ENCODE data around the gene ING1. TPM values are rescaled to one million over a fixed set of nuclear protein-coding genes. Genes with fewer than 3 reads are reported as not detected.
A peak's percentile ranks its signal among the peaks of the same experiment; 100 is the strongest.
"Not testable (repeated sequence)": the region's sequence is repeated elsewhere in the genome, so short reads cannot be mapped to it uniquely, and the experiment has no call there.

ING1 gene
- total RNA-seq, 2 experiments from 2014 or later: 14.6 to 15.0 TPM

- Mint-ChIP-seq H3K36me3 (ENCODE audit: low read depth) (peaks cover 4% of the 10 kb centered on the region), H3K4me1 (ENCODE audit: low read depth) (peaks cover 16% of the 10 kb centered on the region), H3K4me3 (peak overlapping the region; percentile 98), H3K27me3 (ENCODE audit: low read depth) (no peaks in the 10 kb centered on the region), H3K27ac (peak overlapping the region; percentile 98), H3K9me3 (no peaks in the 10 kb centered on the region)
- intact Hi-C loops (cut with micrococcal nuclease): loop anchor here (2.0 to 5.0 kb wide), 4 partner anchors 53 to 573 kb away; no protein-coding TSS in a partner anchor
- CTCF ChIA-PET: interaction anchor here (1.2 kb wide), 1 partner anchor 67 kb away, joined by 3 read pairs; no protein-coding TSS in a partner anchor
- peak; percentile 82 for DNase-seq
These were observed 1.2 kb upstream of the ING1 start for GRCh38 chr13:110712081-110712848.

GRCh38 chr13:110712849-110713641 is 455 bp upstream of the ING1 start:
- peak overlapping the region; percentile 98 for H3K4me3 Mint-ChIP-seq
- peaks cover 4% of the 10 kb centered on the region for H3K36me3 Mint-ChIP-seq (ENCODE audit: low read depth)
- DNase-seq: peak; percentile 99
- H3K27ac Mint-ChIP-seq: peak overlapping the region; percentile 98
- CTCF ChIA-PET: interaction anchor here (1.2 kb wide), 1 partner anchor 68 kb away, joined by 3 read pairs; no protein-coding TSS in a partner anchor
- intact Hi-C loops (cut with micrococcal nuclease): loop anchor here (2.0 to 5.0 kb wide), 4 partner anchors 54 to 574 kb away; no protein-coding TSS in a partner anchor
- H3K9me3 Mint-ChIP-seq: no peaks in the 10 kb centered on the region
- peaks cover 24% of the 10 kb centered on the region for H3K4me1 Mint-ChIP-seq (ENCODE audit: low read depth)
- no peaks in the 10 kb centered on the region for H3K27me3 Mint-ChIP-seq (ENCODE audit: low read depth)

- H3K36me3 Mint-ChIP-seq (ENCODE audit: low read depth): peaks cover 6% of the 10 kb centered on the region
- H3K27ac Mint-ChIP-seq: peak overlapping the region; percentile 96
- peak overlapping the region; percentile 93 for H3K4me3 Mint-ChIP-seq
- H3K9me3 Mint-ChIP-seq: no peaks in the 10 kb centered on the region
- H3K4me1 Mint-ChIP-seq (ENCODE audit: low read depth): peaks cover 26% of the 10 kb centered on the region
- H3K27me3 Mint-ChIP-seq (ENCODE audit: low read depth): no peaks in the 10 kb centered on the region
- CTCF ChIA-PET: no interaction called here
- peak; percentile 82 for DNase-seq
- intact Hi-C loops (cut with micrococcal nuclease): loop anchor here (2.0 to 5.0 kb wide), 9 partner anchors 55 to 1875 kb away; partner anchors contain the start of genes IRS2 and TUBGCP3
These were observed 689 bp downstream of the ING1 start for GRCh38 chr13:110713981-110714796.

- peaks cover 13% of the 10 kb centered on the region for H3K36me3 Mint-ChIP-seq (ENCODE audit: low read depth)
- intact Hi-C loops (cut with micrococcal nuclease): loop anchor here (1.0 to 5.0 kb wide), 11 partner anchors 9 to 1874 kb away; partner anchors contain the start of genes ANKRD10, CARS2, IRS2 and NAXD
- peak overlapping the region; percentile 93 for H3K4me3 Mint-ChIP-seq
- H3K27ac Mint-ChIP-seq: peak overlapping the region; percentile 96
- peak; percentile 54 for DNase-seq
- peaks cover 30% of the 10 kb centered on the region for H3K4me1 Mint-ChIP-seq (ENCODE audit: low read depth)
- H3K27me3 Mint-ChIP-seq (ENCODE audit: low read depth): no peaks in the 10 kb centered on the region
- no peaks in the 10 kb centered on the region for H3K9me3 Mint-ChIP-seq
- CTCF ChIA-PET: interaction anchor here (0.6 kb wide), 2 partner anchors 20 to 502 kb away, joined by 3 to 4 read pairs; no protein-coding TSS in a partner anchor
These were observed 1.4 kb downstream of the ING1 start for GRCh38 chr13:110714797-110715394.

GRCh38 chr13:110715395-110716246 is 2.1 kb downstream of the ING1 start:
- Mint-ChIP-seq H3K4me3 (peak overlapping the region; percentile 93), H3K27me3 (ENCODE audit: low read depth) (no peaks in the 10 kb centered on the region), H3K27ac (peak overlapping the region; percentile 96), H3K4me1 (ENCODE audit: low read depth) (peaks cover 31% of the 10 kb centered on the region), H3K9me3 (no peaks in the 10 kb centered on the region), H3K36me3 (ENCODE audit: low read depth) (peaks cover 14% of the 10 kb centered on the region)
- intact Hi-C loops (cut with micrococcal nuclease): loop anchor here (1.0 to 2.0 kb wide), 11 partner anchors 9 to 1873 kb away; partner anchors contain the start of genes ANKRD10, CARS2, IRS2 and NAXD
- peak; percentile 98 for DNase-seq
- CTCF ChIA-PET: interaction anchor here (0.6 to 1.1 kb wide), 3 partner anchors 19 to 501 kb away, joined by 3 to 4 read pairs (median 4); no protein-coding TSS in a partner anchor

- no peak for DNase-seq
- H3K4me3 Mint-ChIP-seq: peak overlapping the region; percentile 93
- H3K27me3 Mint-ChIP-seq (ENCODE audit: low read depth): no peaks in the 10 kb centered on the region
- intact Hi-C loops (cut with micrococcal nuclease): loop anchor here (1.0 kb wide), 1 partner anchor 33 kb away; no protein-coding TSS in a partner anchor
- peaks cover 14% of the 10 kb centered on the region for H3K36me3 Mint-ChIP-seq (ENCODE audit: low read depth)
- H3K27ac Mint-ChIP-seq: peak overlapping the region; percentile 58
- peaks cover 27% of the 10 kb centered on the region for H3K4me1 Mint-ChIP-seq (ENCODE audit: low read depth)
- CTCF ChIA-PET: interaction anchor here (1.1 to 1.3 kb wide), 2 partner anchors 32 to 199 kb away, joined by 3 to 4 read pairs; no protein-coding TSS in a partner anchor
- H3K9me3 Mint-ChIP-seq: no peaks in the 10 kb centered on the region
These were observed 2.7 kb downstream of the ING1 start for GRCh38 chr13:110716247-110716515.

- intact Hi-C loops (cut with micrococcal nuclease): no loop called here
- Mint-ChIP-seq H3K4me1 (ENCODE audit: low read depth) (peaks cover 22% of the 10 kb centered on the region), H3K4me3 (no peak overlapping the region), H3K27me3 (ENCODE audit: low read depth) (no peaks in the 10 kb centered on the region), H3K27ac (no peak overlapping the region), H3K36me3 (ENCODE audit: low read depth) (peaks cover 14% of the 10 kb centered on the region), H3K9me3 (no peaks in the 10 kb centered on the region)
- CTCF ChIA-PET: no interaction called here
- no peak for DNase-seq
These were observed 5.7 kb downstream of the ING1 start for GRCh38 chr13:110719036-110719710.

GRCh38 chr13:110722971-110723370 is 9.5 kb downstream of the ING1 start:
- Mint-ChIP-seq H3K4me3 (no peak overlapping the region), H3K27ac (no peak overlapping the region), H3K9me3 (no peaks in the 10 kb centered on the region), H3K4me1 (ENCODE audit: low read depth) (peaks cover 26% of the 10 kb centered on the region), H3K27me3 (ENCODE audit: low read depth) (no peaks in the 10 kb centered on the region), H3K36me3 (ENCODE audit: low read depth) (peaks cover 10% of the 10 kb centered on the region)
- intact Hi-C loops (cut with micrococcal nuclease): no loop called here
- CTCF ChIA-PET: no interaction called here
- DNase-seq: no peak

GRCh38 chr13:110723598-110723997 is 10.1 kb downstream of the ING1 start:
- H3K4me1 Mint-ChIP-seq (ENCODE audit: low read depth): peaks cover 27% of the 10 kb centered on the region
- CTCF ChIA-PET: interaction anchor here (0.8 kb wide), 1 partner anchor 97 kb away, joined by 3 read pairs; no protein-coding TSS in a partner anchor
- no peaks in the 10 kb centered on the region for H3K9me3 Mint-ChIP-seq
- H3K27ac Mint-ChIP-seq: peak overlapping the region; percentile 6
- no peak overlapping the region for H3K4me3 Mint-ChIP-seq
- DNase-seq: no peak
- H3K27me3 Mint-ChIP-seq (ENCODE audit: low read depth): no peaks in the 10 kb centered on the region
- intact Hi-C loops (cut with micrococcal nuclease): no loop called here
- H3K36me3 Mint-ChIP-seq (ENCODE audit: low read depth): peaks cover 10% of the 10 kb centered on the region

- H3K4me3 Mint-ChIP-seq: peak overlapping the region; percentile 9
- peak; percentile 26 for DNase-seq
These were observed 12.7 kb downstream of the ING1 start for GRCh38 chr13:110726153-110726552.

More at GRCh38 chr13:110726153-110726552, 12.7 kb downstream of the ING1 start:
- H3K36me3 Mint-ChIP-seq (ENCODE audit: low read depth); CTCF ChIA-PET; H3K27me3 Mint-ChIP-seq (ENCODE audit: low read depth); H3K9me3 Mint-ChIP-seq: not testable (repeated sequence)
- H3K27ac Mint-ChIP-seq: peak overlapping the region; percentile 84
- H3K4me1 Mint-ChIP-seq (ENCODE audit: low read depth): peaks cover 22% of the 10 kb centered on the region
- intact Hi-C loops (cut with micrococcal nuclease): loop anchor here (1.0 kb wide), 1 partner anchor 11 kb away; no protein-coding TSS in a partner anchor
